SK-N-SH treated with all-trans-retinoic acid at 6 μM for 48 hours (cell line): ENCODE measurements around the gene ZFP62.

Source experiments
- GLIS3 ChIP-seq: fragments of 250-450 bp; sonication (Bioruptor Pico); IDR thresholded peaks from 2 replicates; pipeline ENCODE4 v1.5.0; 2020; ENCODE audit warnings: mild to moderate bottlenecking, moderate library complexity
- PPARA ChIP-seq: fragments of 250-450 bp; sonication (Bioruptor Pico); IDR thresholded peaks from 2 replicates; pipeline ENCODE4 v1.5.0; 2020; ENCODE audit warnings: mild to moderate bottlenecking, borderline replicate concordance
- RARB ChIP-seq: fragments of 250-450 bp; sonication (Bioruptor Pico); IDR thresholded peaks from 2 replicates; pipeline ENCODE4 v1.8.0; 2021; ENCODE audit warnings: mild to moderate bottlenecking, moderate library complexity
- ZC3H10 ChIP-seq: fragments of 250-450 bp; sonication (Bioruptor Pico); IDR thresholded peaks from 2 replicates; pipeline ENCODE4 v1.5.1; 2021; ENCODE audit warnings: mild to moderate bottlenecking, moderate library complexity
- ZNF70 ChIP-seq: fragments of 450-650 bp; formaldehyde crosslinking; IDR thresholded peaks from 2 replicates; pipeline ENCODE4 v1.5.0; 2020; ENCODE audit warnings: mild to moderate bottlenecking, moderate library complexity
- ZNF8 ChIP-seq: fragments of 450-650 bp; formaldehyde crosslinking; IDR thresholded peaks from 2 replicates; pipeline ENCODE4 v1.5.0; 2020; ENCODE audit warnings: mild to moderate bottlenecking, moderate library complexity
- TF ChIP-seq, protein P1 (sequence below): fragments of 250-450 bp; sonication (Bioruptor Pico); IDR thresholded peaks from 2 replicates; pipeline ENCODE4 v1.8.0; 2020; ENCODE audit warnings: mild to moderate bottlenecking, moderate library complexity, borderline replicate concordance
- TF ChIP-seq, protein P2 (sequence below): fragments of 250-450 bp; sonication (Bioruptor Pico); IDR thresholded peaks from 2 replicates; pipeline ENCODE4 v1.8.0; 2021; ENCODE audit warnings: low read depth, mild to moderate bottlenecking, moderate library complexity, borderline replicate concordance

DNA sequence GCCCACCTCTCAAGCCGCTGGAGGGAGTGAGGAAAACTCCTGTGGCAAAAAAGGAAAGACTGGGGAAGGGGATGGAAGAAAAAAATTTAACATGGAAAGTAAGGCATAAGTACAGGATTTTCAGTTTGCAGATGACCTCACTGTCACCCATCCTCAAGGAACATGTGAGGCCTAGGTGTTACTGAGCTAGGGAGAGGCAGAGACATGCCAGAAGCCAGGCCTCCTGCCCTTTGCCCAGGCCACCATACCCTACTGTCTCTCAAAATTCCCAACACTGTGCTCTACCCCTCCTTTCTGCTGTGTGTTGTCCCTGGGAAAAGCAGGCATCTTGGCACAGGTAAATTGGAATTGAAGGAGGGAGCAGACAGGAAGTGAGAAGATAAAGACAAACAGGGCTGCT is 54.0 kb downstream of the ZFP62 start:
- TF ChIP-seq ZNF70 (CRISPR knock-in tag) (no peak), GLIS3 (CRISPR knock-in tag) (no peak), PPARA (CRISPR knock-in tag) (no peak), RARB (no peak), ZC3H10 (CRISPR knock-in tag) (no peak), ZNF8 (CRISPR knock-in tag) (no peak)
- TF ChIP-seq, protein P1, sequence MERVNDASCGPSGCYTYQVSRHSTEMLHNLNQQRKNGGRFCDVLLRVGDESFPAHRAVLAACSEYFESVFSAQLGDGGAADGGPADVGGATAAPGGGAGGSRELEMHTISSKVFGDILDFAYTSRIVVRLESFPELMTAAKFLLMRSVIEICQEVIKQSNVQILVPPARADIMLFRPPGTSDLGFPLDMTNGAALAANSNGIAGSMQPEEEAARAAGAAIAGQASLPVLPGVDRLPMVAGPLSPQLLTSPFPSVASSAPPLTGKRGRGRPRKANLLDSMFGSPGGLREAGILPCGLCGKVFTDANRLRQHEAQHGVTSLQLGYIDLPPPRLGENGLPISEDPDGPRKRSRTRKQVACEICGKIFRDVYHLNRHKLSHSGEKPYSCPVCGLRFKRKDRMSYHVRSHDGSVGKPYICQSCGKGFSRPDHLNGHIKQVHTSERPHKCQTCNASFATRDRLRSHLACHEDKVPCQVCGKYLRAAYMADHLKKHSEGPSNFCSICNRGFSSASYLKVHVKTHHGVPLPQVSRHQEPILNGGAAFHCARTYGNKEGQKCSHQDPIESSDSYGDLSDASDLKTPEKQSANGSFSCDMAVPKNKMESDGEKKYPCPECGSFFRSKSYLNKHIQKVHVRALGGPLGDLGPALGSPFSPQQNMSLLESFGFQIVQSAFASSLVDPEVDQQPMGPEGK: no peak
- TF ChIP-seq, protein P2, sequence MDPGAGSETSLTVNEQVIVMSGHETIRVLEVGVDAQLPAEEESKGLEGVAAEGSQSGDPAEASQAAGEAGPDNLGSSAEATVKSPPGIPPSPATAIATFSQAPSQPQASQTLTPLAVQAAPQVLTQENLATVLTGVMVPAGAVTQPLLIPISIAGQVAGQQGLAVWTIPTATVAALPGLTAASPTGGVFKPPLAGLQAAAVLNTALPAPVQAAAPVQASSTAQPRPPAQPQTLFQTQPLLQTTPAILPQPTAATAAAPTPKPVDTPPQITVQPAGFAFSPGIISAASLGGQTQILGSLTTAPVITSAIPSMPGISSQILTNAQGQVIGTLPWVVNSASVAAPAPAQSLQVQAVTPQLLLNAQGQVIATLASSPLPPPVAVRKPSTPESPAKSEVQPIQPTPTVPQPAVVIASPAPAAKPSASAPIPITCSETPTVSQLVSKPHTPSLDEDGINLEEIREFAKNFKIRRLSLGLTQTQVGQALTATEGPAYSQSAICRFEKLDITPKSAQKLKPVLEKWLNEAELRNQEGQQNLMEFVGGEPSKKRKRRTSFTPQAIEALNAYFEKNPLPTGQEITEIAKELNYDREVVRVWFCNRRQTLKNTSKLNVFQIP (CRISPR knock-in tag): no peak
